ENCODE measurements around the gene EPHB4. TPM values are rescaled to one million over a fixed set of nuclear protein-coding genes. Genes with fewer than 3 reads are reported as not detected.
A peak's percentile ranks its signal among the peaks of the same experiment; 100 is the strongest.

Gene EPHB4
- total RNA-seq, 1 experiment from 2014 or later: 135 TPM

DNA sequence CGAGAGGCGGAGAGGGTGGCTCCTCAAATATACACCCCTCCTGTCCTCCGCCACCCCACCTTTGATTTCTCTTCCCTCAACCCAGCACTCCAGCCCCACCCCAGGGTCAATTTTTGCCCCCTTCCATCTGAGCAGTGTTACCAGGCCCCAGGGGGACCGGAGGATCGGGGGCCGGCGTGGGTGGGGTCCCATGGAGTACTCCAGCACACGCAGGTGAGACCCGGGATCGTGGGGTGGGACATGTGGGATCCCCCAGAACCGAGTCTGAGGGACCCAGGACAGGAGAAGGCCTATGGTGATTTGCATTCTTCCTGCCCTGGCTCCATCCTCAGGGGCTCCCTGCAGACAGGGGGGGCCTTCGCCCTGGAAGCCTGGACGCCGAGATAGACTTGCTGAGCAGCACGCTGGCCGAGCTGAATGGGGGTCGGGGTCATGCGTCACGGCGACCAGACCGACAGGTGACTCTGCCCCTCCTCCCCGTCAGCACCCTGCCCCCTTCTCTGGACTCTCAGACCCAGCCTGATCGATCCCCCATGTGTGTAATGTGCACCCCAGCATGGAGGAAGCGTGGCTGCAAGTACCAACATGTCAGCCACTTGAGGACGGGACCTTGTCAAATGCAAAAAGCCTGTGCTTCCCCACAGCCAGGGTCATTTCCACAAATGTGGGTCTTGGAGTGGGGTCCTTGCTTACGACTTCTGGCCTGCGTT, 40.6 kb upstream of the EPHB4 start:
- H3K23me2 ChIP-seq (ENCODE audit: insufficient read length, low read depth, low read length, poor library complexity, severe bottlenecking): peaks cover 10% of the 10 kb centered on the region
- DNase-seq: peak; percentile 54
- H2BK12ac ChIP-seq (ENCODE audit: insufficient read length, low read depth, low read length): no peak overlapping the region
- H3K23ac ChIP-seq (ENCODE audit: insufficient read length, low read depth, low read length): no peak overlapping the region
- no peak overlapping the region for H4K5ac ChIP-seq (ENCODE audit: insufficient read length, low read depth, low read length)
- no peaks in the 10 kb centered on the region; the same call in 1 of the 2 replicates for H3K4me1 ChIP-seq (ENCODE audit: insufficient read depth, low read length)
- peak overlapping the region; percentile 84 for H3K14ac ChIP-seq (ENCODE audit: insufficient read depth, low read length)
- no peak overlapping the region for H3T11ph ChIP-seq (ENCODE audit: low read length)
- no peak overlapping the region for H2AFZ ChIP-seq (ENCODE audit: low read length)
- H3K27me3 ChIP-seq (ENCODE audit: insufficient read depth, low read length): no peaks in the 10 kb centered on the region
- H3K27ac ChIP-seq (ENCODE audit: insufficient read length, low read depth, low read length): no peak overlapping the region
- peak overlapping the region; percentile 83 for H3K9ac ChIP-seq (ENCODE audit: extremely low read depth, insufficient read length, low read length)
- no peak overlapping the region for H2AK5ac ChIP-seq (ENCODE audit: insufficient read length, low read length)
- H3K79me1 ChIP-seq (ENCODE audit: insufficient read depth, low read depth, low read length, poor library complexity, severe bottlenecking): peaks cover 3% of the 10 kb centered on the region
- no peak overlapping the region for H2BK20ac ChIP-seq (ENCODE audit: low read depth, low read length, poor library complexity, severe bottlenecking)
- TF ChIP-seq CTCF (conservative IDR thresholded peaks at IDR 0.05): no peak
- no peaks in the 10 kb centered on the region for H3K27me3 Mint-ChIP-seq (ENCODE audit: low read depth)
- no peaks in the 10 kb centered on the region for H3K9me3 ChIP-seq (ENCODE audit: control insufficient read depth, low read depth, low read length)
- no peak overlapping the region for H3K56ac ChIP-seq (ENCODE audit: insufficient read length, low read depth, low read length)
- H4K8ac ChIP-seq (replicated peaks; ENCODE audit: insufficient read length, low read depth, low read length): no peak overlapping the region
- peak overlapping the region; percentile 92 to 97 for H3K4me3 Mint-ChIP-seq
- H4K20me1 ChIP-seq (ENCODE audit: control insufficient read depth, insufficient read depth, insufficient read length): no peaks in the 10 kb centered on the region
- H3K27ac Mint-ChIP-seq: peak overlapping the region; percentile 94 to 97 (median 95); a peak in 6 of 7 replicates
- H2BK5ac ChIP-seq (ENCODE audit: insufficient read length, low read length): peak overlapping the region; percentile 15
- H3K4me2 ChIP-seq (ENCODE audit: insufficient read depth, insufficient read length, low read length): peak overlapping the region; percentile 77
- H4K91ac ChIP-seq (ENCODE audit: insufficient read length, low read depth, low read length): no peak overlapping the region
- H2BK15ac ChIP-seq (ENCODE audit: low read depth, low read length): no peak overlapping the region
- no peak overlapping the region; the same call in 1 of the 2 replicates for H3K4ac ChIP-seq (ENCODE audit: low read depth, low read length)
- H3K36me3 Mint-ChIP-seq (ENCODE audit: insufficient read depth in 1 of 3, low read depth in 3 of 3): peaks cover 25 to 53% (median 41%) of the 10 kb centered on the region in 3 experiments
- no peak overlapping the region for H2BK120ac ChIP-seq (ENCODE audit: low read depth, low read length, poor library complexity, severe bottlenecking)
- peaks cover 12 to 15% of the 10 kb centered on the region in 2 experiments for H3K4me1 Mint-ChIP-seq
- WGBS (ENCODE audit: extremely low coverage, insufficient read length, low lambda C conversion rate): no CpG with 5 or more reads among the region's 27 CpGs
- H3K9me3 Mint-ChIP-seq: no peaks in the 10 kb centered on the region
- H3K18ac ChIP-seq (ENCODE audit: insufficient read length, low read depth, low read length): peak overlapping the region; percentile 73
- peaks cover 3% of the 10 kb centered on the region; the same call in 1 of the 2 replicates for H3K79me2 ChIP-seq (ENCODE audit: insufficient read depth, low read length)
